Measurements from ENCODE around the gene PLXNA2.

The PLXNA2 gene

DNA sequence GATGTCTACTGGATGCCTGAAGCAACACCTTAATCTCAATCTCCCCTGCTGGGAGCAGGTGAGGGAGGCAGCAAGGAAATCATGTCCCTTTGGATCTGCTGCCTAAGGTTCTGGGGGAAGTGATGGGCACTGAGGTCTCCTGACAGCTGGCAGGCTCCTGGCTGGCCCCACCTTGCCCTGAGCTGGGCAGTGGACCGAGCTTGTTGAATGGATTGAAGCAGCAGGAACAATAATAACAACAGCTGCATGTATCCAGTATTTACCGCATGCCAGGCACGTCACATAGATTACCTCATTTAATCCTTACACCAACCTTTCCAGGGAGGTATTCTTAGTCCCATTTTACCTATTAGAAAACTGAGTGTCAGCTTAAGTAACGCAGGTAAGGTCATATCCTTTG, 133.9 kb downstream of the PLXNA2 start:
- Histone ChIP-seq H3K27ac (ENCODE audit: low read depth, low read length) (no peak overlapping the region), H3K9ac (ENCODE audit: low read length) (no peak overlapping the region), H3K4me1 (ENCODE audit: control insufficient read depth, insufficient read depth, low read length) (no peaks in the 10 kb centered on the region), H3K4me3 (ENCODE audit: low read length) (no peak overlapping the region), H3K36me3 (ENCODE audit: control insufficient read depth, insufficient read depth, low read length) (no peaks in the 10 kb centered on the region), H3K27me3 (ENCODE audit: control insufficient read depth, insufficient read depth, low read length) (no peaks in the 10 kb centered on the region)

DNA sequence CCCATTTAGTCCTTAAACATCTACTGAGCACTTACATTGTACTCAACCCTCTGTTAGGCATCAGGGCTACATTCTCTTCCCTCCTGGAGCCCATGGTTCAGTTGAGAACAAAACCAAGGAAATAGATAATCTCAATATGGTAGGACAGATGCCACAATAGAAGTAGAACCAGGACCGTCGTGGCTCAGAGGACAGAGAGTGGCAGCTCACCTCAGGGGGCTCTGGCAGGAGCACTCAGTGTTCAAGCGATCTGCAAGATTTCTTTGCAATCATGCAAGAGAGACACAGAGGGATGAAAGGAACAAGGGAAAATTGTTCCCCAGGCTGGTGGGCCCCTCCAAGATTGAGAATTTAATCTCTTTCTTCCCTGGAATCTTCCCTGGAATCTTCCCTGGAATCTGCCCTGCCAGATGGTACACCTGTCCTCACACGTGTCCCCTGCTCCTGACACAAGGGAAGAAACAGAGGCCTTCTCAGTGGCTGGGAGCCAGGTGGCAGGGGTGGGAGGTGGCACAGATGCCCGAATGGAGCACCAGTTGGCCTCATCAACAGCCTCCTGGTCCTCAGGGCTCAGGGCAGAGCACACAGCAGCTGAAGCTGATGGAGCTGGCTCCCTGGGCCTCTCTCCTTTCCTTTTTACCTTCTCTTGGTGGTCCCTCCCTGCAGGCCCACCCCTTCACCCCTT, 135.4 kb downstream of the PLXNA2 start:
- Histone ChIP-seq H3K27me3 (ENCODE audit: control insufficient read depth, insufficient read depth, low read length) (no peaks in the 10 kb centered on the region), H3K36me3 (ENCODE audit: control insufficient read depth, insufficient read depth, low read length) (no peaks in the 10 kb centered on the region), H3K4me3 (ENCODE audit: low read length) (no peak overlapping the region), H3K9ac (ENCODE audit: low read length) (no peak overlapping the region), H3K27ac (ENCODE audit: low read depth, low read length) (no peak overlapping the region), H3K4me1 (ENCODE audit: control insufficient read depth, insufficient read depth, low read length) (no peaks in the 10 kb centered on the region)

DNA sequence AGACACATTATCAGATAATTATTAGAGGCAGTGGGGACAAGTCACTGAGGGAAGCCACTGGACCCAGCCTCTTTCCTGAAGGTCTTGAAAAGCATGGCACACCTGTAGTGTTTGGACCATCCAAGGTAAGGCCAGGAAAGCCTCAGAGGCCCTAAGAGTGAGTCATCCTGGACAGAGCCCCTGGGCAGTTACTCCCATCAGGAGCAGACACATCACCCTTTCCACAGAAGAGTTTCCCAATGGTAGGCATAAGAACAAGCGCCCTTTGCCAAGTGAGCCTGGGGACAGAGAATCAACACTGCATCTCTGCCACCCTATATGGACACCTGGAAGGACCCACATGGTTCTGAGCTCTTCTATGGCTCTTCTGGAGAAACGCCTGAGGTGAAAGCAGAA, 136.0 kb downstream of the PLXNA2 start:
- H3K36me3 ChIP-seq (ENCODE audit: control insufficient read depth, insufficient read depth, low read length): no peaks in the 10 kb centered on the region
- H3K9ac ChIP-seq (ENCODE audit: low read length): no peak overlapping the region
- H3K27me3 ChIP-seq (ENCODE audit: control insufficient read depth, insufficient read depth, low read length): no peaks in the 10 kb centered on the region
- H3K4me3 ChIP-seq (ENCODE audit: low read length): no peak overlapping the region
- H3K4me1 ChIP-seq (ENCODE audit: control insufficient read depth, insufficient read depth, low read length): no peaks in the 10 kb centered on the region
- no peak overlapping the region for H3K27ac ChIP-seq (ENCODE audit: low read depth, low read length)

DNA sequence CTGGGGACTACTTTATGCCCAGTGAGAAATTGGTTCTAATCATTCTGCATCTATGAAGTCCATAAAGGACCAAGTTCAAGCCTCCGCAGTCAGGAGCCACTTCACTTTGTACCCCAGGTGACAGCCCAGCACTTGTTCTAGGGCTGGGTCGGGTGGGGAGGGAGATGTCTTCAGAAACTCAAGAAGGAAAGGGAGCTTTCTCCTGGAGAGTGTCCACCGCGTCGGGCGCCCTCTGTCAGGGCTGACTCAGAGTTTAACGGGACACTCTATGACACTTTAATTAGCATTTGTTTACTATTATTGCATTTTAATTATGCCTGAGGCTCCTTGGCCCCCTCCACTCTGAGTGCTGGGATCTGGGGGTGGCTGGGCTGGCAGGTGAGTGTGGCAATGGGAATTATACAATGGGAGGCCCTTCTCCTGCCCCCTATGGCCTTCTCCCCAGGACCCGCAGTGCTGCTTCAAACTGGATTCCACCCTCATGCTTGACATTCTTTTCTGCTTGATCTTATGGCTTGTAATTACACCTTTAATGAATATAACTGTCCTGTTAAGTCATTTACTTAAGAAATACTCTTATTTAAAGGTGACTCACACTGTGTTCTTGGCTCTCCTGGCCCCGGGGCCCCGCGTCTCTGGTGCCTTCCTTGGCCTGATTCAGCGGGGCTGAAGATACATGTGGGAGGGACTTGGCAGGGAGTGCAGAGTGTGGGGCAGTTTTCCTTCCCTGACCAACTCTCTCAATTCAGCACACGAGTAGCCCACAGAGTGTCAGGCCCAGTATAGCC, 136.6 kb downstream of the PLXNA2 start:
- no peak overlapping the region for H3K27ac ChIP-seq (ENCODE audit: low read depth, low read length)
- H3K27me3 ChIP-seq (ENCODE audit: control insufficient read depth, insufficient read depth, low read length): no peaks in the 10 kb centered on the region
- no peak overlapping the region for H3K9ac ChIP-seq (ENCODE audit: low read length)
- no peak overlapping the region for H3K4me3 ChIP-seq (ENCODE audit: low read length)
- H3K4me1 ChIP-seq (ENCODE audit: control insufficient read depth, insufficient read depth, low read length): no peaks in the 10 kb centered on the region
- no peaks in the 10 kb centered on the region for H3K36me3 ChIP-seq (ENCODE audit: control insufficient read depth, insufficient read depth, low read length)

DNA sequence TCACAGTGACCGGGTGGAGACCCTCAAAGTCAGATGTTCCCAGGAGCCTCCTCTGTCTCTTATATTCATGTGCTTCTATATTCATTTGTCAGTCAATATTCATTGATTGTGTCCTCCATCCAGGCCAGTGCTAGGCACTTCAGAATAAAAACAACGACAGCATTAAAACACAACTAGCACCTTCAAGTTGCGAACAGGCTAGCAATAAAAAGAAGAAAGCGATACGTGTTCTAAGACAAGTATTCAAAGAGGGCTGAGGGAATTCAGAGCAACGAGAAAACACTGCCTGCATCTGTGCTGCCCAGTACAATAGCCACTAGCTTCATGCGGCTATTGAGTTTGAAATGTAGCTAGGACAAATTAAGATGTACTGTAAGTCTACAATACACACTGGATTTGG, 138.0 kb downstream of the PLXNA2 start:
- Histone ChIP-seq H3K36me3 (ENCODE audit: control insufficient read depth, insufficient read depth, low read length) (no peaks in the 10 kb centered on the region), H3K4me1 (ENCODE audit: control insufficient read depth, insufficient read depth, low read length) (no peaks in the 10 kb centered on the region), H3K27me3 (ENCODE audit: control insufficient read depth, insufficient read depth, low read length) (no peaks in the 10 kb centered on the region), H3K9ac (ENCODE audit: low read length) (no peak overlapping the region), H3K27ac (ENCODE audit: low read depth, low read length) (no peak overlapping the region), H3K4me3 (ENCODE audit: low read length) (no peak overlapping the region)

- Histone ChIP-seq H3K4me3 (ENCODE audit: low read length) (no peak overlapping the region), H3K9ac (ENCODE audit: low read length) (no peak overlapping the region), H3K27me3 (ENCODE audit: control insufficient read depth, insufficient read depth, low read length) (no peaks in the 10 kb centered on the region), H3K4me1 (ENCODE audit: control insufficient read depth, insufficient read depth, low read length) (no peaks in the 10 kb centered on the region), H3K36me3 (ENCODE audit: control insufficient read depth, insufficient read depth, low read length) (no peaks in the 10 kb centered on the region), H3K27ac (ENCODE audit: low read depth, low read length) (no peak overlapping the region)
Measured at GRCh38 chr1:208105756-208106155, 138.4 kb downstream of the PLXNA2 start.

DNA sequence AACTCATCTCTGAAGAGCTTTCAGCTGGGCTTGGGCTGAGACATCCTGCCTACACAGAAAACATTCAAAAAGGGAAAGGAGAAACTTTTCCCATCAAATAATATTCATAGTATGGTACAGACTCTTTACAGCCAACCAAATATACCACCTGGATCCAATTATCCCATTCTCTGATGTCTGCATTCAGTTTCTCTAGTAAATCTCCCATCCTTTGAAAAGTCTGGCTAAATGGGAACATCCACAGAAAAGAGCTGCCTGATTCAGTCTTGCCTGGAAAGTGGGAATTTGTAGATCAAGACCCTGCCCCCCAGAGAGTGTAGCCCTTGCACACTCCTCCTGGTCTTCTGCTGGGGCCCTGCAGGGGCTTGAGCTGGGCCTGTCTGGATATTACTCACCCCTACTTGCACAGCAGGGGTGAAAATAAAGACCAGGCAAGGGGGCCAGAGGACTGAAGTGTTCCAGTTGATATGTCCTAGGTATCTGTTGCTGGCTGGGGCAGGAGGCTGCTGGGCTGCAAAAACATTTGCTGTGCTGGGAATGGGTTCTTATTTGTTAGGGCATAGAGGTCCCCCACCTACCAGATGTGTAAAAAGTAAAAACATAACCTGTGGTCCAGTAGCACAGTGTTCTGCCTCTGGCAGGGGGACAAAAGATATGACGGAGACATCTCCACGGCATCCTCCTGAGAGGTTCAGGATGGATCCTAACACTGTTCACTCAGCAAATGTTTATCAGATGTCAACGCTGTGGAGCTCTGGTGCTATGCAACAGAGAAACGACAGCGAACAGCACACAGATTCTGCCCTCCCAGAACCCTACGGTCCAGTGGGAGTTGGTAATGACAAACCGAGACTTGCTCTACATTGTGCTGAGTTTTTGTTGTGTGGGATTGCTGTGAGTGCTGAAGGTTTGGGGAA, 140.3 kb downstream of the PLXNA2 start:
- Histone ChIP-seq H3K36me3 (ENCODE audit: control insufficient read depth, insufficient read depth, low read length) (no peaks in the 10 kb centered on the region), H3K4me3 (ENCODE audit: low read length) (no peak overlapping the region), H3K4me1 (ENCODE audit: control insufficient read depth, insufficient read depth, low read length) (no peaks in the 10 kb centered on the region), H3K27me3 (ENCODE audit: control insufficient read depth, insufficient read depth, low read length) (no peaks in the 10 kb centered on the region), H3K27ac (ENCODE audit: low read depth, low read length) (no peak overlapping the region), H3K9ac (ENCODE audit: low read length) (no peak overlapping the region)

- no peaks in the 10 kb centered on the region for H3K36me3 ChIP-seq (ENCODE audit: control insufficient read depth, insufficient read depth, low read length)
- H3K4me1 ChIP-seq (ENCODE audit: control insufficient read depth, insufficient read depth, low read length): no peaks in the 10 kb centered on the region
- H3K9ac ChIP-seq (ENCODE audit: low read length): no peak overlapping the region
Measured at GRCh38 chr1:208101661-208102431, 142.3 kb downstream of the PLXNA2 start.

GRCh38 chr1:208100906-208101305, 143.3 kb downstream of the PLXNA2 start:
- H3K27ac ChIP-seq (ENCODE audit: low read depth, low read length): no peak overlapping the region
- H3K27me3 ChIP-seq (ENCODE audit: control insufficient read depth, insufficient read depth, low read length): no peaks in the 10 kb centered on the region
- H3K9ac ChIP-seq (ENCODE audit: low read length): no peak overlapping the region
- H3K4me1 ChIP-seq (ENCODE audit: control insufficient read depth, insufficient read depth, low read length): no peaks in the 10 kb centered on the region
- H3K36me3 ChIP-seq (ENCODE audit: control insufficient read depth, insufficient read depth, low read length): no peaks in the 10 kb centered on the region
- no peak overlapping the region for H3K4me3 ChIP-seq (ENCODE audit: low read length)

More at GRCh38 chr1:208101661-208102431, 142.3 kb downstream of the PLXNA2 start:
- Histone ChIP-seq H3K4me3 (ENCODE audit: low read length) (no peak overlapping the region), H3K27me3 (ENCODE audit: control insufficient read depth, insufficient read depth, low read length) (no peaks in the 10 kb centered on the region), H3K27ac (ENCODE audit: low read depth, low read length) (no peak overlapping the region)

GRCh38 chr1:208100106-208100505, 144.1 kb downstream of the PLXNA2 start:
- no peaks in the 10 kb centered on the region for H3K4me1 ChIP-seq (ENCODE audit: control insufficient read depth, insufficient read depth, low read length)
- H3K36me3 ChIP-seq (ENCODE audit: control insufficient read depth, insufficient read depth, low read length): no peaks in the 10 kb centered on the region
- H3K27ac ChIP-seq (ENCODE audit: low read depth, low read length): no peak overlapping the region
- no peak overlapping the region for H3K4me3 ChIP-seq (ENCODE audit: low read length)
- no peak overlapping the region for H3K9ac ChIP-seq (ENCODE audit: low read length)
- no peaks in the 10 kb centered on the region for H3K27me3 ChIP-seq (ENCODE audit: control insufficient read depth, insufficient read depth, low read length)

GRCh38 chr1:208098773-208099172, 145.4 kb downstream of the PLXNA2 start:
- no peak overlapping the region for H3K9ac ChIP-seq (ENCODE audit: low read length)
- no peak overlapping the region for H3K27ac ChIP-seq (ENCODE audit: low read depth, low read length)
- no peaks in the 10 kb centered on the region for H3K36me3 ChIP-seq (ENCODE audit: control insufficient read depth, insufficient read depth, low read length)

More at GRCh38 chr1:208098773-208099172, 145.4 kb downstream of the PLXNA2 start:
- H3K27me3 ChIP-seq (ENCODE audit: control insufficient read depth, insufficient read depth, low read length): no peaks in the 10 kb centered on the region
- no peaks in the 10 kb centered on the region for H3K4me1 ChIP-seq (ENCODE audit: control insufficient read depth, insufficient read depth, low read length)
- no peak overlapping the region for H3K4me3 ChIP-seq (ENCODE audit: low read length)

Measured in rectal smooth muscle tissue (tissue), 1 donor.